Stimulated activated naive B cell treated with anti-CD40 and anti-IgM and Interleukin-4, amounts not matched to agents 10 μg/mL and 1 μg/mL and 100 μg/mL, for 72 hours (primary cell): Measurements from ENCODE around the gene GRIP1.

Experiments
- ATAC-seq, 2 donors: fragments of 150-1000 bp; cut with Tn5 transposase; replicated peaks; 2 replicates each; pipeline ENCODE4 v1.10.0; 2021; ENCODE audit warnings: moderate library complexity in 1 of 2
- DNase-seq: peaks from one replicate; pipeline ENCODE4 v3.0.0; 2021
- H3K27ac Mint-ChIP-seq: one replicate; pipeline ENCODE4 v1.8.0; 2022; ENCODE audit warnings: mild to moderate bottlenecking, mixed read lengths
- H3K27me3 Mint-ChIP-seq, 2 donors: one replicate each; pipeline ENCODE4 v1.8.0; 2022; ENCODE audit warnings: mixed read lengths in 2 of 2
- H3K36me3 Mint-ChIP-seq, 2 donors: one replicate each; pipeline ENCODE4 v1.8.0; 2022; ENCODE audit warnings: mixed read lengths in 2 of 2, mild to moderate bottlenecking in 1 of 2
- H3K4me1 Mint-ChIP-seq, 2 donors: one replicate each; pipeline ENCODE4 v1.8.0; 2022; ENCODE audit warnings: mixed read lengths in 2 of 2, mild to moderate bottlenecking in 1 of 2
- H3K4me3 Mint-ChIP-seq, 2 donors: one replicate each; pipeline ENCODE4 v1.8.0; 2022; ENCODE audit warnings: mild to moderate bottlenecking in 2 of 2, mixed read lengths in 2 of 2, moderate library complexity in 1 of 2
- H3K9me3 Mint-ChIP-seq, 2 donors: one replicate each; pipeline ENCODE4 v1.8.0; 2022; ENCODE audit warnings: mixed read lengths in 2 of 2, mild to moderate bottlenecking in 1 of 2

The GRIP1 gene

GRCh38 chr12:66496595-66496994 is 182.3 kb downstream of the GRIP1 start:
- H3K27me3 Mint-ChIP-seq, result peaks cover 10 to 17% of the 10 kb centered on the region in 2 donors
- no peak overlapping the region for H3K27ac Mint-ChIP-seq
- ATAC-seq (no peak), DNase-seq (no peak)
- no peaks in the 10 kb centered on the region for H3K36me3 Mint-ChIP-seq
- no peaks in the 10 kb centered on the region for H3K9me3 Mint-ChIP-seq
- H3K4me1 Mint-ChIP-seq, result no peaks in the 10 kb centered on the region
- H3K4me3 Mint-ChIP-seq, result no peak overlapping the region

GRCh38 chr12:66495709-66496108 is 183.2 kb downstream of the GRIP1 start:
- ATAC-seq (no peak), DNase-seq (no peak)
- H3K4me1 Mint-ChIP-seq, result no peaks in the 10 kb centered on the region
- no peak overlapping the region for H3K4me3 Mint-ChIP-seq
- H3K27me3 Mint-ChIP-seq, result peaks cover 14 to 22% of the 10 kb centered on the region in 2 donors
- no peak overlapping the region for H3K27ac Mint-ChIP-seq
- H3K9me3 Mint-ChIP-seq, result peaks cover 0 to under 1% of the 10 kb centered on the region in 2 donors
- peaks cover 0 to 1% of the 10 kb centered on the region in 2 donors for H3K36me3 Mint-ChIP-seq

- H3K36me3 Mint-ChIP-seq, result peaks cover 0 to 2% of the 10 kb centered on the region in 2 donors
- H3K27ac Mint-ChIP-seq, result no peak overlapping the region
- peaks cover 0 to 1% of the 10 kb centered on the region in 2 donors for H3K9me3 Mint-ChIP-seq
- no peak overlapping the region for H3K4me3 Mint-ChIP-seq
- H3K4me1 Mint-ChIP-seq, result no peaks in the 10 kb centered on the region
- DNase-seq, result no peak
- no peak for ATAC-seq
- peaks cover 14 to 22% of the 10 kb centered on the region in 2 donors for H3K27me3 Mint-ChIP-seq
Observed at GRCh38 chr12:66493819-66494218, 185.1 kb downstream of the GRIP1 start.

DNA sequence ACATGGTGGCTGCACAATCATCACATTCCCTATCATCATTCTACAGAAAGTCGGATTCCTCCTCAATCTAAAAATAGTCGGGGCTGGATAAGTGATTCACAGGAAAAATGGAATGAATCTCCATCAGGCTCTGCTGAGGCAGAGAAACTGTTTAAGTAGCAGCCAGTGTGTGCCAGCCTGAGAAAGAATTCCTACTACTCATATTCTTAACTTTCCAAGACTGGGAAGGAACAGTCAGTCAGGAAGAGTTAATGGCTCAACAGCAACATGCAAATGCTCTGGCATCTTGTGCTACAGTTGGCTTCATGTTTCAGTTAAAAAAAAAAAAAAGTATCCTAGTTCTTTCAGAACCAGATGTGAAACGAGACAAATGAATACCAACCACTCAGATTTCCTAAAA is 187.0 kb downstream of the GRIP1 start:
- no peaks in the 10 kb centered on the region for H3K4me1 Mint-ChIP-seq
- H3K27me3 Mint-ChIP-seq, result peaks cover 8 to 23% of the 10 kb centered on the region in 2 donors
- no peak for DNase-seq
- no peak overlapping the region for H3K27ac Mint-ChIP-seq
- no peak for ATAC-seq
- no peak overlapping the region for H3K4me3 Mint-ChIP-seq
- peaks cover 0 to 5% of the 10 kb centered on the region in 2 donors for H3K9me3 Mint-ChIP-seq
- H3K36me3 Mint-ChIP-seq, result peaks cover 0 to 2% of the 10 kb centered on the region in 2 donors

- Mint-ChIP-seq H3K27me3 (peaks cover 4 to 10% of the 10 kb centered on the region in 2 donors), H3K9me3 (peaks cover 14 to 18% of the 10 kb centered on the region in 2 donors), H3K36me3 (peaks cover 4 to 10% of the 10 kb centered on the region in 2 donors), H3K4me1 (no peaks in the 10 kb centered on the region), H3K4me3 (no peak overlapping the region), H3K27ac (no peak overlapping the region)
- DNase-seq (no peak), ATAC-seq (no peak)
Observed at GRCh38 chr12:66482351-66483203, 196.3 kb downstream of the GRIP1 start.

DNA sequence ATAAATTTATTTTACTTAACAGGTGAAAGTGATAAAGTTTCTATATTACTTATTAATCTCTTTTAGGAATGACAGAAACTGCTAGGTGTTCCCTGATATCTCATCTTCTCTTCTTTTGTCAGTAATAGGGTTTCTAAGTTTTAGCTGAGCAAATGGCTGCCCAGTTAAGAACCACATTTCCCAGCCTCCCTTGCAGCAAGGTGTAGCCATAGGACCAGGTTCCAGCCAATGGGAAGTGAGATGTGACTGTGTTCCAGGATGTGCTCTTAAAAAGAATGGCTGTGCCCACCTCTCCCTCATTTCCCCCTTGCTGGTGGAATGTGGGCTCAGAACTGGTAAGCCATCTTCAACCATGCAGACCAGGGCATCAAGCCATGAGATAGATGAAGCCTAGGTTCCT is 210.9 kb downstream of the GRIP1 start:
- H3K4me1 Mint-ChIP-seq, result no peaks in the 10 kb centered on the region
- ATAC-seq, result peak; percentile 61 to 73
- DNase-seq, result no peak
- H3K27me3 Mint-ChIP-seq, result peaks cover 15 to 25% of the 10 kb centered on the region in 2 donors
- H3K4me3 Mint-ChIP-seq, result no peak overlapping the region
- H3K9me3 Mint-ChIP-seq, result peaks cover 0 to 5% of the 10 kb centered on the region in 2 donors
- no peak overlapping the region for H3K27ac Mint-ChIP-seq
- H3K36me3 Mint-ChIP-seq, result no peaks in the 10 kb centered on the region

GRCh38 chr12:66461331-66461730 is 217.5 kb downstream of the GRIP1 start:
- Mint-ChIP-seq H3K27ac (no peak overlapping the region), H3K4me3 (no peak overlapping the region), H3K9me3 (no peaks in the 10 kb centered on the region), H3K4me1 (peaks cover 0 to 1% of the 10 kb centered on the region in 2 donors), H3K27me3 (peaks cover 0 to 4% of the 10 kb centered on the region in 2 donors), H3K36me3 (no peaks in the 10 kb centered on the region)
- no peak for ATAC-seq
- no peak for DNase-seq

GRCh38 chr12:66459944-66460482 is 218.9 kb downstream of the GRIP1 start:
- Mint-ChIP-seq H3K27ac (no peak overlapping the region), H3K9me3 (no peaks in the 10 kb centered on the region), H3K4me3 (no peak overlapping the region), H3K36me3 (no peaks in the 10 kb centered on the region), H3K4me1 (peaks cover 0 to 1% of the 10 kb centered on the region in 2 donors), H3K27me3 (peaks cover 0 to 4% of the 10 kb centered on the region in 2 donors)
- DNase-seq (no peak), ATAC-seq (no peak)

- H3K27me3 Mint-ChIP-seq, result peaks cover 0 to 4% of the 10 kb centered on the region in 2 donors
- ATAC-seq (no peak), DNase-seq (no peak)
- no peak overlapping the region for H3K4me3 Mint-ChIP-seq
- H3K4me1 Mint-ChIP-seq, result peaks cover 0 to 1% of the 10 kb centered on the region in 2 donors
- no peaks in the 10 kb centered on the region for H3K9me3 Mint-ChIP-seq
- no peak overlapping the region for H3K27ac Mint-ChIP-seq
- H3K36me3 Mint-ChIP-seq, result no peaks in the 10 kb centered on the region
Observed at GRCh38 chr12:66456612-66457011, 222.3 kb downstream of the GRIP1 start.

GRCh38 chr12:66453844-66454243 is 225.0 kb downstream of the GRIP1 start:
- no peaks in the 10 kb centered on the region for H3K36me3 Mint-ChIP-seq
- H3K4me1 Mint-ChIP-seq, result peaks cover 0 to 1% of the 10 kb centered on the region in 2 donors
- peaks cover 0 to 4% of the 10 kb centered on the region in 2 donors for H3K27me3 Mint-ChIP-seq
- no peak overlapping the region for H3K4me3 Mint-ChIP-seq
- no peak overlapping the region for H3K27ac Mint-ChIP-seq
- DNase-seq, result no peak
- ATAC-seq, result no peak
- no peaks in the 10 kb centered on the region for H3K9me3 Mint-ChIP-seq

- H3K4me1 Mint-ChIP-seq, result peaks cover 0 to 1% of the 10 kb centered on the region in 2 donors
- DNase-seq (no peak), ATAC-seq (no peak)
- H3K9me3 Mint-ChIP-seq, result no peaks in the 10 kb centered on the region
- no peak overlapping the region for H3K27ac Mint-ChIP-seq
- no peak overlapping the region for H3K4me3 Mint-ChIP-seq
- no peaks in the 10 kb centered on the region for H3K36me3 Mint-ChIP-seq
- H3K27me3 Mint-ChIP-seq, result peaks cover 0 to 2% of the 10 kb centered on the region in 2 donors
Observed at GRCh38 chr12:66453120-66453519, 225.8 kb downstream of the GRIP1 start.

DNA sequence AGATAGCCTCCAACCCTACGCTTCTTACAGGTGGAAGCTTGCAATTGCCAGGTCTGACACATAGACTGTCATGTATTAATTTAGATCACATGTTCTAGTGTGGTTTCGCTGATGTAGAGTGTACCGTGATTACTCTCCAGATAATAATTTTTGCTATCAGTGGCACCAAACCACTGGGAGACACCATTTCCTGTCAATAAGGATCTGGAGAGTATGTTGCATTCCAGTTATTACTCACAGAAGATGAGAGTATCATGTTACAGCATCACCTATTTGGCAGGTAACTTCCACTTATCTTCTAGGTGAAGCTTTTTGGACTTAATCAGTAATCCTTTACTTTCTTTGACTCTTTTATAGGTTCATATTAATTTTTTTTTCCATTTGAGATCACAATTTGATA is 229.3 kb downstream of the GRIP1 start:
- no peaks in the 10 kb centered on the region for H3K36me3 Mint-ChIP-seq
- no peaks in the 10 kb centered on the region for H3K27me3 Mint-ChIP-seq
- DNase-seq, result no peak
- H3K9me3 Mint-ChIP-seq, result no peaks in the 10 kb centered on the region
- ATAC-seq, result no peak
- no peak overlapping the region for H3K27ac Mint-ChIP-seq
- H3K4me1 Mint-ChIP-seq, result no peaks in the 10 kb centered on the region
- no peak overlapping the region for H3K4me3 Mint-ChIP-seq

- no peaks in the 10 kb centered on the region for H3K9me3 Mint-ChIP-seq
- no peak overlapping the region for H3K4me3 Mint-ChIP-seq
- no peaks in the 10 kb centered on the region for H3K4me1 Mint-ChIP-seq
- H3K36me3 Mint-ChIP-seq, result no peaks in the 10 kb centered on the region
- no peaks in the 10 kb centered on the region for H3K27me3 Mint-ChIP-seq
- DNase-seq (no peak), ATAC-seq (no peak)
- no peak overlapping the region for H3K27ac Mint-ChIP-seq
Observed at GRCh38 chr12:66447643-66448042, 231.2 kb downstream of the GRIP1 start.

DNA sequence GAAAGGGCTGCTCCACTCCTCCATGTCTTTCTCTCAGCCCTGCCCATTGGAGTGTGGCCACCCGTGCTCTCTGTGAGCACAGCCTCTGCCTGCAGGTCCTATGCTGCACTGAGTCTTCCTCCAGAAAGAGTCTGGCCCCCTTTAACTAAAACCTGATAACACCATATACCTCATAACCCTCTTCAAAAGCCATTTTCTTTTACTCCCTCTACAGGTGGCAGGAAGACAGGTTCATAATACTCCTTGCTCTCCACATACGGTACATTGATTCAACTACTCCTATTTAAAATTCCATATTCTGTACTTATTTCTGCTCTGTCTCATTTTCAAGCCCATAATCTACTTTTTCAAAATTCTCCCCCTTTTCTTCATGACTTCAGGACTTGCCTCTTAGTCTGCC is 232.6 kb downstream of the GRIP1 start:
- DNase-seq (no peak), ATAC-seq (no peak)
- Mint-ChIP-seq H3K27ac (no peak overlapping the region), H3K4me1 (no peaks in the 10 kb centered on the region), H3K4me3 (no peak overlapping the region), H3K36me3 (no peaks in the 10 kb centered on the region), H3K27me3 (no peaks in the 10 kb centered on the region), H3K9me3 (no peaks in the 10 kb centered on the region)
